ENCODE data around the gene PHF10. TPM values are rescaled to one million over a fixed set of nuclear protein-coding genes. Genes with fewer than 3 reads are reported as not detected.

Gene PHF10
- 28.4 and 38.1 TPM in 2 replicates for total RNA-seq

GRCh38 chr6:169724494-169725124, at the start of gene PHF10:
Gene PHF10, minus strand, starts transcription at chr6:169724500. Its CDS starts 569 bp downstream, at chr6:169723931.

GRCh38 chr6:169751242-169752073, 27.2 kb upstream of the PHF10 start, which contains the start of the genes DYNLT2 and ERMARD:
Gene DYNLT2, minus strand, starts transcription at chr6:169751572. Its CDS starts 114 bp downstream, at chr6:169751458.
Gene ERMARD, plus strand, starts transcription at chr6:169751622. Its CDS starts 36 bp downstream, at chr6:169751658.

GRCh38 chr6:169701954-169702839, 22.1 kb downstream of the PHF10 start, which contains the start of the genes C6orf120 and WDR27:
Gene C6orf120, plus strand, starts transcription at chr6:169702126. Its CDS starts 334 bp downstream, at chr6:169702460.
Gene WDR27, minus strand, starts transcription at chr6:169702029. Its CDS starts 13,024 bp downstream, at chr6:169689005.

Other genes with a start within 250 kb of the PHF10 start
- gene WDR27, start 22.5 kb downstream of the PHF10 start, total RNA-seq, result 33.6 and 37.8 TPM in 2 replicates
- gene C6orf120, start 22.4 kb downstream of the PHF10 start, total RNA-seq, result 35.2 and 35.6 TPM in 2 replicates
- 0.98 and 1.1 TPM in 2 replicates for gene DYNLT2, start 27.1 kb upstream of the PHF10 start, total RNA-seq
- gene ERMARD, start 27.1 kb upstream of the PHF10 start, total RNA-seq, result 10.8 and 12.9 TPM in 2 replicates